Measurements from ENCODE around the gene ITGA2B.
"Not testable (repeated sequence)": the region's sequence is repeated elsewhere in the genome, so short reads cannot be mapped to it uniquely, and the experiment has no call there.

Gene ITGA2B

DNA sequence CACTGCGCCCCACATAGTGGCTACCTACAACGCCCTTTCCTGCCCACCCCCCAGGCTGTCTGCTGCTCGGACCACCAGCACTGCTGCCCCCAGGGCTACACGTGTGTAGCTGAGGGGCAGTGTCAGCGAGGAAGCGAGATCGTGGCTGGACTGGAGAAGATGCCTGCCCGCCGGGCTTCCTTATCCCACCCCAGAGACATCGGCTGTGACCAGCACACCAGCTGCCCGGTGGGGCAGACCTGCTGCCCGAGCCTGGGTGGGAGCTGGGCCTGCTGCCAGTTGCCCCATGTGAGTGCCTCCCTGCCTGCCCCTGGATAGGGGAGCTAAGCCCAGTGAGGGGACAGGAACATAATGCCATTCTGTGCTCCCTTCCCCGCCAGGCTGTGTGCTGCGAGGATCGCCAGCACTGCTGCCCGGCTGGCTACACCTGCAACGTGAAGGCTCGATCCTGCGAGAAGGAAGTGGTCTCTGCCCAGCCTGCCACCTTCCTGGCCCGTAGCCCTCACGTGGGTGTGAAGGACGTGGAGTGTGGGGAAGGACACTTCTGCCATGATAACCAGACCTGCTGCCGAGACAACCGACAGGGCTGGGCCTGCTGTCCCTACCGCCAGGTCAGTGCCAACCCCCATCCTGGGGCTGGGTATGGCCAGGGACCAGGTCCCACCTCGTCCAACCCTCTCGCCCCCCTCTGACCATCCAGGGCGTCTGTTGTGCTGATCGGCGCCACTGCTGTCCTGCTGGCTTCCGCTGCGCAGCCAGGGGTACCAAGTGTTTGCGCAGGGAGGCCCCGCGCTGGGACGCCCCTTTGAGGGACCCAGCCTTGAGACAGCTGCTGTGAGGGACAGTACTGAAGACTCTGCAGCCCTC lies 37.3 kb downstream of the ITGA2B start:
- DNase-seq = no peak

DNA sequence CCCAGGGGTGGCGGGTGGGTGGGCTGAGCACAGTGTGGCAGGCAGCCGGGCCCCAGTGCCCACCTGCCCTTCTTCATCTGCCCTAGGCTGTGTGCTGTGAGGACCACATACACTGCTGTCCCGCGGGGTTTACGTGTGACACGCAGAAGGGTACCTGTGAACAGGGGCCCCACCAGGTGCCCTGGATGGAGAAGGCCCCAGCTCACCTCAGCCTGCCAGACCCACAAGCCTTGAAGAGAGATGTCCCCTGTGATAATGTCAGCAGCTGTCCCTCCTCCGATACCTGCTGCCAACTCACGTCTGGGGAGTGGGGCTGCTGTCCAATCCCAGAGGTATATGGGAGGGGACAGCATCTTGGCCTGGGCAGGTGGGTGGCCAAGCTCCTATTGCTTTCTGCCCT lies 38.0 kb downstream of the ITGA2B start:
- no peak for DNase-seq

DNA sequence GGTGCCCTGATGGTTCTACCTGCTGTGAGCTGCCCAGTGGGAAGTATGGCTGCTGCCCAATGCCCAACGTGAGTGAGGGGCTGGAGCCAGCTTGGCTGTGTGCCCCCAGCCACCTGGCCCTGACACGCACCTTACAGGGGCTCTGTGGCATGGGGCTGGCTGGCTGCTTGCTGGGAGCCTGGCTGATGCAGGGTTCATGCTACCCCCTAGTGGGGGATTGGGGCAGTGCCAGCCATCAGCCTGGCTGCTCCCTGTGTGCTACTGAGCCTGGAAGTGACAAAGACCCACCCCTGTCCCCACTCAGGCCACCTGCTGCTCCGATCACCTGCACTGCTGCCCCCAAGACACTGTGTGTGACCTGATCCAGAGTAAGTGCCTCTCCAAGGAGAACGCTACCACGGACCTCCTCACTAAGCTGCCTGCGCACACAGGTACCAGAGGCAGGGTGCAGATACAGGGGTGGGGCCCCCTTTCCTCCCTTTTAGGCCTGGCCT lies 38.7 kb downstream of the ITGA2B start:
- peak; percentile 80 for DNase-seq

DNA sequence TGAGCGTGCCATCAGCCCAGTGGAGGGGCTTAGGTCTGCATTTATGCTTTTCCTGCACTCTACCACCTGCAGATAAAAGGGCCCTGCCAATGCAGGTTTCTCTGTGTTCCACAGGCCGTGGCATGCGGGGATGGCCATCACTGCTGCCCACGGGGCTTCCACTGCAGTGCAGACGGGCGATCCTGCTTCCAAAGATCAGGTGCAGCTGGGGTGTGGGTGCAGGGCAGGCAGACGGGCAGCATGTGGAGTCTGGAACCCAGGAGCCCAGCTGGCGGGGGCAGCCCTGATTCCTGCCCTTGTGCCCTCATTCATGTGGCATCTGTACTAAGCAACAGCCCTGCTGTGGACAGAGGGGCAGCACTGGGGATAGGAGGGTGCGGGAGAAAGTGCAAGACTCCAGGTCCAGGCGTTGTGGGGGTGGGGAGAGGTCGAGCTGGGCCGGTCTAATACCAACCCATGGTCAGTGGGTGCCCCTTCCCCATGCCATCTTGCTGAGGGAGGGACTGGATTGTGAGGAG lies 39.8 kb downstream of the ITGA2B start:
- no peak for DNase-seq

DNA sequence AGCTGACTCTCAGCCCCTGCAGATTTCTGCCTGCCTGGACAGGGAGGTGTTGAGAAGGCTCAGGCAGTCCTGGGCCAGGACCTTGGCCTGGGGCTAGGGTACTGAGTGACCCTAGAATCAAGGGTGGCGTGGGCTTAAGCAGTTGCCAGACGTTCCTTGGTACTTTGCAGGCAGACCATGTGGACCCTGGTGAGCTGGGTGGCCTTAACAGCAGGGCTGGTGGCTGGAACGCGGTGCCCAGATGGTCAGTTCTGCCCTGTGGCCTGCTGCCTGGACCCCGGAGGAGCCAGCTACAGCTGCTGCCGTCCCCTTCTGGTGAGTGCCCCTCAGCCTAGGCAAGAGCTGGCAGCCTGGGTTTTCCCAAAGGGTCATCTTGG lies 40.5 kb downstream of the ITGA2B start:
- DNase-seq = no peak

DNA sequence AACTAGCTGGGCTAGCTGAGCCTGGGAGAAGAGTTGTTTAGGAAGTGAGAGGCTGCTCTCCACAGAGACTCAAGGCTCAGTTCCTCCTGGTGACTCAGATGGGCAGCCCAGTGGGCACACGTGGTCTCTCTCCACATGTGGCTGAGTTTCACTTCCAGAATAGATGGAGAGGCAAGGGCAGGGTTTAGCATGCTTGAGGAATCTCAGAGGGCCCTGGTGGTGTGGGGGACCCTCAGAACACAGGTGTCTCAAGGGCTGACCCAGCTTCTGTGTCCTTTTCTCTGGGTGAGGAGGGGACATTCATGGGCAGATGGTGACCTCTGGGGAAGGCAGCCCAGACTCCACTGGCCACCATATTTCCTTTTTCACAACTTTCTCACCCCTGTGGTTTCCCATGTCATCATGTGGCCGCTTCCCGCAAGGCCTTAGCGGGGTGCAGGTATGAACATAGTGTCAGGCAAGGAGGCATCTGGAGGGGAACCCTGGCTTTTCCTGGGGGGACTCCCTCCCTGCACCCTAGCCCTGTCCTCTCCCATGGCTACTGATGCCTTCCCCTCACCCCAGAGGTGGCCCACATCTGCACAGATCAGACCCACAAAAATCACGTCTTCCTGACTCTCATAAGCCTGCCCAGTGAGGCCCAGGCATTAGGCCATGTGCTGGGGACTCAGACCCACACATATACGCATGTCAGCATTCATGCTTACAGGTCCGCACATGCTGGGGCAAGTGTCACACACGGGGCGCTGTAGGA lies 41.0 kb downstream of the ITGA2B start:
- DNase-seq = no peak

DNA sequence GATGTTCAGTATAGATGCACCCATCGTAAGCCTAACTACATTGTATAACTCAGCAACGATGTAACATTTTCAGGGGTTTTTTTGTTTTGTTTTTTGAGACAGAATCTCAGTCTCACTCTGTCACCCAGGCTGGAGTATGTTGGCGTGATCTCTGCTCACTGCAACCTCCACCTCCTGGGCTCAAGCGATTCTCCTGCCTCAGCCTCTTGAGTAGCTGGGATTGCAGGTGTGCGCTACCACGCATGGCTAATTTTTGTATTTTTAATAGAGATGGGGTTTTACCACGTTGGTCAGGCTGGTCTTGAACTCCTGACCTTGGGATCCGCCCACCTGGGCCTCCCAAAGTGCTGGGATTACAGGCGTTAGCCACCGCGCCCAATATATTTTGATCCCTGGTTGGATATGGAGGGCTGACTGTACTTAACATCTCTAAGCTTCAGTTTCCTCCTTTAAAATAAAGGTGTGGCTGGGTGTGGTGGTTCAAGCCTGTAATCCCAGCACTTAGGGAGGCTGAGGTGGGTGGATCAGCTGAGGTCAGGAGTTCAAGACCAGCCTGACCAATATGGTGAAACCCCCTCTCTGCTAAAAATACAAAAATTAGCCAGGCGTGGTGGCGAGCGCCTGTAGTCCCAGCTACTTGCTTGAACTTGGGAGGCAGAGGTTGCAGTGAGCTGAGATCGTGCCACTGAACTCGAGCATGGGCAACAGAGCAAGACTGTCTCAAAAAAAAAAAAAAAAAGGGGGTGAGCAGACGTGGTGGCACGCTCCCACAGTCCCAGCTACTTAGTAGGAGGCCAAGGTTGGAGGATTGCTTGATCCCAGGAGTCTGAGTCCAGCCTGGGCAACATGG lies 42.0 kb downstream of the ITGA2B start:
- DNase-seq = not testable (repeated sequence)

DNA sequence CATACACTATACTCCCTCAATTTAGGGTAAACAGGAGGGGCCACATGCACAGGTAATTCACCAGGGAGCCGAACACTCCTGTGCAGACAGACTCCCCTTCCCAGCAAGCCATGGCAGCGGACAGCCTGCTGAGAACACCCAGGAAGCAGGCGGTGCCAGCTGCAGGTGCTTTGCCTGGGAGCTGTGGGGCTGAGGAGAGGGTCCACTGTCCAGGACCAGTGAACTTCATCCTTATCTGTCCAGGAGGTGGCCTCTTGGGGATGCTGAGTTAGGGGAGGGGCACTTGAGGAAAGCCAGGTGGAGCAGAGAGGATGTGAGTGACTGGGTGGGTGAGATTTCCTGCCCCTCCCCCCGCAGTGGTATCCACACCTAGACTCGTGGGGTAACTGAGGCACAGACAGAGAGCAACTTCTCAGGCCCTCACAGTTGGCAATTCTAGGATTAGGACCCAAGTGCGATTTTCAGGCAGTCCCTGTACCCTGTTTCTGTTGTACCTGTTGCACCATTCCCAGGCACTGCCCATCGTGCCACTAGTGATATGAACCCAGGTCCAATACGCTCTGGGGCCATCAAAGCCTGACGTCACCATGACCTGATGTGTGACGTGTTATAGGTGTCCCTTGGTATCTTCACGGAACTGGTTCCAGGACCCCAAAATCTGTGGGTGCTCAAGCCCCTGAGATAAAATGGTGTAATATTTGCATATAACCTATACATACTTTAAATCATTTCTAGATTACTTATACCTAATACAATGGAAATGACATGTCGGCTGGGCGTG lies 43.2 kb downstream of the ITGA2B start:
- DNase-seq = no peak

DNA sequence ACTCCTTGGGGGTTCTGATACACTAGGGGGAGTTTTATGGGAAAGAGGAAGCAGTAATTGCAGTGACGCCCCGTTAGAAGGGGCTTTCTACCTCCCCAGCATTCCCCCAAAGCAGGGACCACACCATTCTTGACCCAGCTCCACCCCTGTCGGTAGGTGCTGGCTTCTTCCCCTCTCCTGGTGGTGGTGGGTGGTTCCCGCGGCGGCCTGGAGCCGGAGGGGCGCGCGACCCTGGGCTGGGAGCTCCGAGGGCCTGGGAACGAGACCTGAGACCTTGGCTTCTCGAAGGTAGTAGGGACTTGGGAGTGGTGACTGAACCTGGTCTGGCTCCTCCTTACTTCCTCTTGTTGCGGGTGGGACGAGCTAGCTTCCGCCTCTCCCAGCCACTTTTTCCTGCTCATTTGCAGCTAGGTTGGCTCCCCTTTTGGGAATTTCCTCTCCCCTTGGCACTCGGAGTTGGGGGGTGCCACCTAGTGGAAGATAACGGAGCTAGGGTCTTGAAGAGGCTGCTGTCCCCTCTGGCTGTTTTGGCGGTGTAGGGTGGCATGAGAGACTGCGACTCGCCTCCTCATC lies 43.9 kb downstream of the ITGA2B start:
- peak; percentile 58 for DNase-seq

DNA sequence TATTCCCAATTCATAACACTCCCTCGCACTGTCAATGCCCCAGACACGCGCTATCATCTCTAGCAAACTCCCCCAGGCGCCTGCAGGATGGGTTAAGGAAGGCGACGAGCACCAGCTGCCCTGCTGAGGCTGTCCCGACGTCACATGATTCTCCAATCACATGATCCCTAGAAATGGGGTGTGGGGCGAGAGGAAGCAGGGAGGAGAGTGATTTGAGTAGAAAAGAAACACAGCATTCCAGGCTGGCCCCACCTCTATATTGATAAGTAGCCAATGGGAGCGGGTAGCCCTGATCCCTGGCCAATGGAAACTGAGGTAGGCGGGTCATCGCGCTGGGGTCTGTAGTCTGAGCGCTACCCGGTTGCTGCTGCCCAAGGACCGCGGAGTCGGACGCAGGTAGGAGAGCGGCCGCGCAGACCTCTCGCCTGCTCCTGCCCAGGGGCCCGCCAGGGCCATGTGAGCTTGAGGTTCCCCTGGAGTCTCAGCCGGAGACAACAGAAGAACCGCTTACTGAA lies 44.5 kb downstream of the ITGA2B start, which contains the start of gene GRN:
Gene GRN, plus strand, starts transcription at position 364 of the 515 bp plus-strand sequence. CDS start 3,863 bp downstream, outside the sequence.
- peak; percentile 83 for DNase-seq

DNA sequence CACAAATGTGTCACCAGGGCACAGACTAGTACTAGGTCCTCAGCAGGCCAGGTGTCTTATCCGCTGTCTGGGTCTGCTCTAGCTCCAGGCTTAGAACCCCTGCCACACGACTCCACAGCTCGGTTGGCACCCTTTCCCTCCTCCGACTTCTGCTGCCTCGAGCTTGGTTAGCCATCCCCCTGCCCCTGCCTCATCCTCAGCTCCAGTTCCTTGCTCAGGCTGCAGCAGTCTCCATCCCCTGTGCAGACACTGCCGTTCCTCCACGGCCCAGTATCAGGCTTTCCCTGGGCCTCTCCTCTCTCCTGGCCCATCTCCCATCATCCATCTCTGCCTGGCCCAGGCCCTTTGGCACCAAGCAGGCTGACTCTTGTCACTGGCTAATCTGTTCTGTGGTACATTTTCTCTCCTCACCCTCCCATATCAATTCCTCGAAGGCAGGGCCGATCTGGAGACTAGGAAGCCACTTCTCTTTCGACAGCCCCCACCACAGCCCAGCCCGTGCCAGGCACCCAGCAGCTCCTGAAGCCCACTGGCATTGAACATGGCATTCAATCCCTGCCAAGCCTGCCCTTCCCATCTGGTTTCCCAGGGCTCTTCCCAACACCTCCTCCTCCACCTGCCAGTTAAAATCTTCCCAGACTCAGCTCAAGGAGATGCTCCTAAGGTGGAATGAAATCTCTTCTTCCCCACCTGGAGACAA lies 45.8 kb downstream of the ITGA2B start:
- no peak for DNase-seq

DNA sequence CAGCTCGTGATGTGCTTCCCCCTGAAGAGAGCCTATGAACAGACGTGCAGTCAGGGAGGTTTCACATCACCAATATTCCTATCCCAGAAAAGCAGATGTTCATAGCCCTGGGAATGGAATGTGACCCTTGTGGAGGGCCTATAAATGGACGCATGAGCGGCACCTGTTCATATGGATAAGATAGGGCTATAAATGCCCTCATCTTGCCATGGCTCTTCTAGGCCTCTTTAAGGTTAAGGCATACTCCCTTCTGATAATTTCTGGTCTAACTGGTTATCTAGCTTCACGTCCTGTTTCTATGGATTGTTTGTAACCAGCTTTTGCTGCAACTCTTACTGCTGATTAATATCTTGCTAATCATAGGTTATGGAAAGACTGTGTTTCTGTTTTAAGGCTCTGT lies 48.9 kb downstream of the ITGA2B start:
- not testable (repeated sequence) for DNase-seq

DNA sequence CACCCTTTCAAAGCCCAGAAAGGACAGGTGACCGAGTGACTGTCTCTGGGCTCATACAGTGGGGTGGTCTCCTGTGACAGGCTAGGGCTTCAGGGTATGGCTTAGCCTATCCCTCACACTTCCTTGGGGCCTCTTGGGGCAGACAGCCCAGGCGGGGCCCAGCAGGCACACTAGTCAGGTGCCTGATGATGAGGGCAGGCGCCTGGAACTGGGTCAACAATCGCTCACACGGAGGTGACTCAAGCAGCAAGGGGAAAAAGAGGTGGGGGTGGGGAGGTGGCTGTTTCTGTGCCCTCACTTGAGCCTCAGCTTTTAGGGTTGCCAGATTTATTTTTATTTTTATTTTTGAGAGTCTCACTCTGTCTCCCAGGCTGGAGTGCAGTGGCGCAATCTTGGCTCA lies 50.7 kb downstream of the ITGA2B start:
- DNase-seq = no peak

DNA sequence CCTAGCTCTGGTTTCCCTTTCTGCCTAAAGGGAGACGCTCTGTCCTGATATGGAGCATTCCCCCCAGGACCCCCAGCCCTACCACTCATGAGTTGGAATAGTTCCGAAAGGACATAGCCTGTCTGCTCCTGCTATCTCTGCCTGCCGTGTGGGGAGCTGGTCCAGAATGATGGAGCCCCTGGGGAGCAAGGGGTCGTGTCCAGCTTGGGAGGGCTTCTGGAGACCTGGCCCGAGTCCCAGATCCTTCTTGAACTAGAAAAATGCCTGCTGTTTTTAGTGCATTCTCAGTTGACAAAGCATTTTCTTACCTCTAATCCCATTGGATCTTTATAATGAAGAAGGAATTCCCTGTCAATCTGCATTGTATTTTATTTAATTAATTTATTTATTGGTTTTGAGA lies 53.5 kb downstream of the ITGA2B start:
- no peak for DNase-seq

DNA sequence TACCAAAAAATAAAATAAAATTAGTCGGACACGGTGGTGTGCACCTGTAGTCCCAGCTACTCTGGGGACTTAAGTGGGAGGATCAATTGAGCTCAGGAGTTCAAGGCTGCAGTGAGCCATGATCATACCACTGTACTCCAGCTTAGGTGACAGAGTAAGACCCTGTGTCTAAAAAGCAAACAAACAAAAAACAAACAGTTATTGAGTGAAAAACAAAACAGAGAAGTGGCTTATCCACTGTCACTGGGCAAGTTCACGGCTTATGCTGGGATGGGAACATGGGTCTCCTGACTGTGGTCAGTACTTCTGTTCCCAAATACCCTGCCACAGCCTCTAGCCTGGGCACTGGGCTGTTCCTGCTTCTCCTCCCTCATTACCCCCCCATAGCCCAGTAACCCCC lies 53.9 kb downstream of the ITGA2B start:
- no peak for DNase-seq

DNA sequence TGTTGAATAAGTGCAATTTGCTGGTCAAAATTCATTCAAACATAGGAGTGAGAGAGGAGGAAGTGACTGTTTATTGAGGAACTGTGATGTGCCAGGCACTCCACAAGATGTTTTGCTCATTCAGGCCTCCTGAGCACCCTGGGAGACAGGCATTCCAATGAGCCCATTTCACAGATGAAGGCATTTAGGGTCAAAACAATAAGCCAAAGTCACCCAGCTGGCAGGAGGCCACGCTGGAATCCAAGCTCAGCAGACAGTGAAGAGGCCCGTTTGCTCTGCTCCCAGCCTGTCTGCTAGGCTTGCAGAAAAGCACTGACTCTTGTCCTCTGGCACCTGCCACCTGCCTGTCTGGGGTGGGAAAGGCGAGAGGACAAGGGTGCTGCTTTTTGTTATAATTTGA lies 54.7 kb downstream of the ITGA2B start:
- no peak for DNase-seq

DNA sequence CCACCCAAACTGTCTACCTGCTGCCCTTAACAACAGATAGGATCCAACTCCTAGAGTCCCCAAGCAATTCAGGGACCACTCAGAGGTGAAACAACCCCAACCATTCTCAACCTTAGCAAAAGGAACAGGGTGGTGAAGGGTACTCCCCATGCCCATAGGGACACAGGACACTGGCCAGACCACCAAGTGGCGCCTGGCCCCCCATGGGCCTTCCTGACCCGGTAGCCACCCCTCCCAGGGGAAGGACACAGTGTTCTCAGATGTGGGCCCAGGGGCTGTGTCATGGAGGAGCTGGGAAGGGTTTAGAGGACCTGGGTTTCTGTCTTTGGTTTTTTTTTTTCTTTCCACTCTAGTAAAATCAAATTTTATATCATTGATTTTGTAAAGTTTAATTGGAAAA lies 55.1 kb downstream of the ITGA2B start:
- DNase-seq = no peak

DNA sequence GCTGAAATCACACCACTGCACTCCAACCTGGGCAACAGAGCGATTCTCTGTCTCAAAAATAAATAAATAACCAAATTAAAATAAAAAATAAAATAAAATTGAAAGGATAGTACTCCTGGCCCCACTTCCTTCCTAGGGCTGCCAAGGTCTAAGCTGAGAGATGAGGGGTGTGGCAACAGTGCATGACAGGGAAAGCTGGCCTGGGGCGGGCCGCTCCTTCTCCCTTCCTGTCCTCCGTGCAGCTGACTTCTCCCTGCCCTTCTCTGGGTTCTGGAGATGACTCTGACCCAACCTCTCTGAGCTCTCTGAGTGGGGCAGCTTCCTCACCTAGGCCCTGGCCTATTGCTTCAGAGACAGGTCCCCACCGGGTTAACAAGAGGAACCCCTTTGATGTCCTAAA lies 56.1 kb downstream of the ITGA2B start:
- no peak for DNase-seq

DNA sequence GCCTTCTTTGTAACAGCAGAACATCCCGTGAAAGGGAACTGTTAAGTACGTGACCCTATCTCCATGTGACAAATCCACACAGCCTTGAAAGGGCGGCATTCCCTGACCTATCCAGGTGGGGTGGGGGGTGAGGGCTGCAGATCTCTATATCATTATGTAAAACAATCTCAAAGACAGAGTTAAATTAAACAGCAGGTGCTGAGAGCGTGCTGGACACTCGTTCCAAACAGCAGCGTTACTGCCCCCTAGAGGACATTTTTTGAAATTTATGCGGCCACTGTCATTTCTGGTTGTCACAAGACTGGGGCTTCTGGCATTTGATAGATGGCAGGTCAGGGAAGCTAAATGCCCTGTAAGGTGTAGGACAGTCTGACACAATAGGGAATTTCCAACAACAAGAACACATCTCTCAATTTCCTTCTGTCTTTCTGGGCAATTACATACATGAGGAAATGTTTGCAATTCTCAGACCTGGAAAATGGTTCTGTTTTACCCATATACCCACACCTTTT lies 58.1 kb downstream of the ITGA2B start:
- DNase-seq = peak; percentile 60

DNA sequence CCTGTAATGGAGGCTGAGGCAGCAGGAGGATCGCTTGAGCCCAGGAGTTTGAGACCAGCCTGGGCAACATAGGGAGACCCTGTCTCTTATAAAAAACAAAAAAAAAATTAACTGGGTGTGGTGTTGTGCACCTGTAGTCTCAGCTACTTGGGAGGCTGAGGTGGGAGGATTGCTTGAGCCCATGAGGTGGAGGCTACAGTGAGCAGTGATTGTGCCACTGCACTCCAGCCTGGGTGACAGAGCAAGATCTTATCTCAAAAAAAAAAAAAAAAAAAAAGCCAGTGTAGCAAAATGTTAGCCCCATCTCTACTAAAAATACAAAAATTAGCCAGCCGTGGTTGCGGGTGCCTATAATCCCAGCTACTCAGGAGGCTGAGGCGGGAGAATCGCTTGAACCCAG lies 59.2 kb downstream of the ITGA2B start:
- not testable (repeated sequence) for DNase-seq

Data from activated T-cell treated with anti-CD3 and anti-CD28 coated beads, Interleukin-2, amount 50 U/mL, for 1 hour (primary cell).